Endothelial cell of umbilical vein (primary cell): Measurements from ENCODE around the gene PDLIM1. TPM values are rescaled to one million over a fixed set of nuclear protein-coding genes. Genes with fewer than 3 reads are reported as not detected.

Experiments
- BruUV-seq: library from RNA; stranded (reverse); fragments of 400-500 nt; replicated peaks from 2 replicates; lab custom pipeline; 2021; lab: Mats Ljungman, UMichigan
- CTCF ChIA-PET: fragments of 300-600, 350-600 bp; sonication (Branson Sonifier 250); formaldehyde crosslinking; loops from one replicate; lab custom pipeline; 2021; ENCODE audit warnings: antibody characterized with exemption, inconsistent platforms; lab: Charles Lee
- POLR2A ChIA-PET: fragments of 300-600, 350-600 bp; sonication (Branson Sonifier 250); formaldehyde crosslinking; loops from one replicate; lab custom pipeline; 2021; ENCODE audit warnings: antibody characterized with exemption, inconsistent platforms; lab: Charles Lee
- DNase-seq: peaks from one replicate; pipeline ENCODE4 v3.0.0-alpha.2; 2011; ENCODE audit warnings: low read depth, low spot score
- FAIRE-seq: peaks from 2 replicates; lab custom pipeline; 2011; peaks lifted over from hg19 to GRCh38; lab: Jason Lieb, UNC
- H2AFZ ChIP-seq: 2 replicates; pipeline ENCODE4 v1.6.0; 2012; ENCODE audit warnings: low read depth, low read length, control low read depth, inconsistent platforms
- H3K27ac ChIP-seq: 2 replicates; pipeline ENCODE4 v1.5.1; 2011; ENCODE audit warnings: low read depth, mild to moderate bottlenecking, control low read depth, low read length, moderate library complexity; ENCODE audit not compliant: insufficient read depth
- H3K27me3 ChIP-seq, 2 experiments: 2 replicates each; pipeline versions ENCODE4 v1.6.0 to v1.6.1; 2011; ENCODE audit warnings: low read length in 2 of 2, mixed read lengths in 1 of 2; ENCODE audit not compliant: control insufficient read depth in 2 of 2, insufficient read depth in 2 of 2
- H3K36me3 ChIP-seq, 2 experiments: 2 replicates in 1 of 2; 3 replicates in 1 of 2; pipeline ENCODE4 v1.5.1; 2011; ENCODE audit warnings: low read length in 2 of 2, mild to moderate bottlenecking in 1 of 2, moderate library complexity in 1 of 2; ENCODE audit not compliant: control insufficient read depth in 2 of 2, insufficient read depth in 2 of 2; ENCODE audit errors: extremely low read depth in 1 of 2
- H3K4me1 ChIP-seq: 3 replicates; pipeline ENCODE4 v1.5.1; 2011; ENCODE audit warnings: mild to moderate bottlenecking, low read length; ENCODE audit not compliant: control insufficient read depth, insufficient read depth; ENCODE audit errors: extremely low read depth
- H3K4me2 ChIP-seq: 2 replicates; pipeline ENCODE4 v1.6.1; 2011; ENCODE audit warnings: low read length, control low read depth, mixed read lengths; ENCODE audit not compliant: insufficient read depth
- H3K4me3 ChIP-seq, 3 experiments: fragments of 200-600 bp in 1 of 3; sonication (generic), shearing (Covaris generic) in 1 of 3; replicated peaks in 1 of 3; 2 replicates each; pipeline ENCODE4 v1.5.1; 2011 to 2016; ENCODE audit warnings: control low read depth in 3 of 3, low read length in 3 of 3, mild to moderate bottlenecking in 2 of 3, inconsistent platforms in 1 of 3, low read depth in 1 of 3, moderate library complexity in 1 of 3; ENCODE audit not compliant: insufficient read depth in 1 of 3
- H3K79me2 ChIP-seq: 2 replicates; pipeline ENCODE4 v1.6.0; 2012; ENCODE audit warnings: low read length, inconsistent platforms; ENCODE audit not compliant: control insufficient read depth, insufficient read depth
- H3K9ac ChIP-seq: replicated peaks from 2 replicates; pipeline ENCODE3; 2011; ENCODE audit warnings: low read length, control low read depth; ENCODE audit not compliant: insufficient read depth; ENCODE audit errors: extremely low read depth
- H3K9me1 ChIP-seq: replicated peaks from 3 replicates; pipeline ENCODE4 v1.6.0; 2011; ENCODE audit warnings: mild to moderate bottlenecking, low read length; ENCODE audit not compliant: control insufficient read depth, insufficient read depth; ENCODE audit errors: extremely low read depth
- H3K9me3 ChIP-seq: replicated peaks from 2 replicates; pipeline ENCODE4 v1.5.1; 2012; ENCODE audit warnings: low read length, inconsistent platforms; ENCODE audit not compliant: control insufficient read depth, insufficient read depth
- H4K20me1 ChIP-seq: replicated peaks from 2 replicates; pipeline ENCODE3; 2011; ENCODE audit warnings: mild to moderate bottlenecking, low read length; ENCODE audit not compliant: control insufficient read depth, insufficient read depth; ENCODE audit errors: extremely low read depth
- CTCF ChIP-seq, 2 donors: IDR thresholded peaks; 1 replicate in 1 of 2; 2 replicates in 1 of 2; pipeline ENCODE4 v1.5.1; 2011; ENCODE audit warnings: low read length in 2 of 2, mild to moderate bottlenecking in 2 of 2, moderate library complexity in 2 of 2, control low read depth in 1 of 2, inconsistent platforms in 1 of 2, low read depth in 1 of 2; ENCODE audit not compliant: insufficient read depth in 1 of 2; ENCODE audit errors: extremely low read depth in 1 of 2
- EZH2 ChIP-seq: IDR thresholded peaks from 2 replicates; pipeline ENCODE4 v1.6.1; 2012; ENCODE audit warnings: borderline replicate concordance, low read depth, mild to moderate bottlenecking, moderate library complexity, low read length, inconsistent platforms; ENCODE audit not compliant: severe bottlenecking
- FOS ChIP-seq: IDR thresholded peaks from 2 replicates; pipeline ENCODE4 v1.6.1; 2011; ENCODE audit warnings: mild to moderate bottlenecking, low read length, moderate library complexity, borderline replicate concordance; ENCODE audit not compliant: insufficient read depth
- GATA2 ChIP-seq: IDR thresholded peaks from 2 replicates; pipeline ENCODE4 v1.7.0; 2011; ENCODE audit warnings: low read depth, mild to moderate bottlenecking, moderate library complexity, mixed read lengths, low read length; ENCODE audit not compliant: insufficient read length, insufficient read depth
- JUN ChIP-seq: IDR thresholded peaks from 2 replicates; pipeline ENCODE4 v1.6.1; 2011; ENCODE audit warnings: borderline replicate concordance, low read depth; ENCODE audit not compliant: insufficient read length, insufficient read depth
- MAX ChIP-seq: IDR thresholded peaks from 2 replicates; pipeline ENCODE4 v1.6.1; 2011; ENCODE audit not compliant: insufficient read depth, insufficient read length
- MYC ChIP-seq: IDR thresholded peaks from one replicate; pipeline ENCODE4 v1.6.1; 2011; ENCODE audit warnings: mild to moderate bottlenecking, low read depth, low read length
- POLR2A ChIP-seq: IDR thresholded peaks from 2 replicates; pipeline ENCODE4 v1.6.1; 2012; ENCODE audit warnings: low read depth, mild to moderate bottlenecking, control low read depth, low read length
- POLR2AphosphoS5 ChIP-seq: IDR thresholded peaks from 2 replicates; pipeline ENCODE4 v1.6.1; 2012; ENCODE audit warnings: low read depth, mild to moderate bottlenecking, control low read depth, low read length, moderate library complexity; ENCODE audit not compliant: insufficient read depth
- dilution Hi-C: fragments of 300-500 bp; cut with MboI; formaldehyde crosslinking; loops from one replicate; pipeline ENCODE4 v1.15.0; 2019; ENCODE audit warnings: low sequenced_read_pairs; ENCODE audit not compliant: extremely low pct_ligation_motif_present
- intact Hi-C: fragments of 100-400 bp; cut with micrococcal nuclease; formaldehyde crosslinking; loops from one replicate; pipeline ENCODE4 v1.10.0; 2022
- polyA plus RNA-seq, 4 experiments: library from polyadenylated mRNA; depleted of rRNA in 3 of 4; stranded (reverse) in 3 of 4; unstranded in 1 of 4; fragments of >200 nt; gene quantifications; 2 replicates each; pipeline versions ENCODE4 v1.2.1 to v1.2.3, GENCODE V29; 2011 to 2012; ENCODE audit warnings: missing spikeins in 1 of 4
- total RNA-seq: library from RNA; stranded (reverse); gene quantifications from 2 replicates; pipeline ENCODE4 v1.2.3, GENCODE V29; 2021

PDLIM1 gene
- total and polyA plus RNA-seq, 2 donors (not counting 3 experiments of a cell fraction or from before 2014, with no cell fraction given): 91.1 to 122 TPM

DNA sequence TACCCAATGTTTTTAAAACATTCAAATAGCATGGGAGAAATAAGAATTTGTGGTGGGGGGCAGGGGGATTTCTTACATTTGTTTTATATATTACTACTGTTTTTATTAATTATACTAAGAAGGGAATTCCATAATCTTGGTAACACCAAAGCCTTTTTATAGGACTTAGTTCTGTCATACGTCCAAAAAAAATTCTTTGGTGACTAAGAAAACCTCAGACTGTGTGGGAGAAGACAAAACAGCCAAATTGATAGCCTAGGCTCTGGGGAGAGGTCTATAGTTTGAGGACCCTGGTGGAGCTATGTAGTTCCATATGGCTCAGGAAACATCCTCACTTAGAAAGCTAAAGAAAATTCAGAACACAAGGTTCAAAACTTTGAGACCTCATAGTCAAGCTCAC is 73.3 kb downstream of the PDLIM1 start:
- no peaks in the 10 kb centered on the region for H4K20me1 ChIP-seq
- DNase-seq (no peak), FAIRE-seq (no peak)
- no peak overlapping the region for H3K4me3 ChIP-seq
- H3K9me1 ChIP-seq: no peaks in the 10 kb centered on the region
- no peaks in the 10 kb centered on the region for H3K27me3 ChIP-seq
- no peak overlapping the region for H3K9ac ChIP-seq
- no peak overlapping the region for H3K27ac ChIP-seq
- no peaks in the 10 kb centered on the region for H3K4me1 ChIP-seq
- no peaks in the 10 kb centered on the region for H3K9me3 ChIP-seq
- no peak overlapping the region for H3K4me2 ChIP-seq
- dilution Hi-C loops (no loop called here), intact Hi-C loops (no loop called here)
- no peaks in the 10 kb centered on the region for H3K36me3 ChIP-seq
- BruUV-seq: no TSS peak
- no peaks in the 10 kb centered on the region for H3K79me2 ChIP-seq
- no peak overlapping the region for H2AFZ ChIP-seq
- ChIA-PET POLR2A (no interaction called here), CTCF (interaction anchor here (1.1 to 1.8 kb wide), 4 partner anchors 26 to 146 kb away, joined by 3 to 5 read pairs (median 4); no protein-coding TSS in a partner anchor)
- TF ChIP-seq POLR2AphosphoS5: no peak
- no peak for TF ChIP-seq JUN
- no peak for TF ChIP-seq CTCF (IDR thresholded peaks at IDR 0.05; ENCODE audit: extremely low read depth in 1 of 2, insufficient read depth in 1 of 2, low read depth in 1 of 2, low read length in 2 of 2)
- no peak for TF ChIP-seq EZH2
- no peak for TF ChIP-seq MAX
- no peak for TF ChIP-seq MYC
- TF ChIP-seq GATA2: no peak
- no peak for TF ChIP-seq POLR2A
- TF ChIP-seq FOS: no peak
